Breast epithelium (tissue), 3 donors: Measurements from ENCODE around the gene ADARB1.

Experiments
- POLR2A ChIP-seq: fragments of 450-650 bp; IDR thresholded peaks from one replicate; pipeline ENCODE4 v1.6.1; 2016; ENCODE audit warnings: antibody characterized with exemption, mild to moderate bottlenecking, moderate library complexity
- TF ChIP-seq, protein P1 (sequence below), 3 donors: fragments of 450-650 bp; IDR thresholded peaks; one replicate each; pipeline ENCODE4 v1.5.1; 2016 to 2017; ENCODE audit warnings: antibody characterized with exemption in 3 of 3, mild to moderate bottlenecking in 3 of 3, moderate library complexity in 3 of 3

DNA sequence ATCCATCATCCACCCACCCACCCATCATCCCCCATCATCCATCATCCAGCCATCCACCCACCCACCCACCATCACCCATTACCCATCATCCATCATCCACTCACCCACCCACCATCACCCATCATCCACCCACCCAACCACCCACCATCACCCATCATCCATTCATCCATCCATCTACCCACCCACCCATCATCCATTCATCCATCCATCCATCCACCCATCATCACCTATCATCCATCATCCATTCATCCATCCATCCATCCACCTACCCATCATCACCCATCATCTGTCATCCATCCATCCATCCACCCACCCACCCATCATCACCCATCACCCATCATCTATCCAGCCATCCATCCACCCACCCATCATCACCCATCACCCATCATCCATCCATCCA lies 81.5 kb downstream of the ADARB1 start:
- TF ChIP-seq, protein P1, sequence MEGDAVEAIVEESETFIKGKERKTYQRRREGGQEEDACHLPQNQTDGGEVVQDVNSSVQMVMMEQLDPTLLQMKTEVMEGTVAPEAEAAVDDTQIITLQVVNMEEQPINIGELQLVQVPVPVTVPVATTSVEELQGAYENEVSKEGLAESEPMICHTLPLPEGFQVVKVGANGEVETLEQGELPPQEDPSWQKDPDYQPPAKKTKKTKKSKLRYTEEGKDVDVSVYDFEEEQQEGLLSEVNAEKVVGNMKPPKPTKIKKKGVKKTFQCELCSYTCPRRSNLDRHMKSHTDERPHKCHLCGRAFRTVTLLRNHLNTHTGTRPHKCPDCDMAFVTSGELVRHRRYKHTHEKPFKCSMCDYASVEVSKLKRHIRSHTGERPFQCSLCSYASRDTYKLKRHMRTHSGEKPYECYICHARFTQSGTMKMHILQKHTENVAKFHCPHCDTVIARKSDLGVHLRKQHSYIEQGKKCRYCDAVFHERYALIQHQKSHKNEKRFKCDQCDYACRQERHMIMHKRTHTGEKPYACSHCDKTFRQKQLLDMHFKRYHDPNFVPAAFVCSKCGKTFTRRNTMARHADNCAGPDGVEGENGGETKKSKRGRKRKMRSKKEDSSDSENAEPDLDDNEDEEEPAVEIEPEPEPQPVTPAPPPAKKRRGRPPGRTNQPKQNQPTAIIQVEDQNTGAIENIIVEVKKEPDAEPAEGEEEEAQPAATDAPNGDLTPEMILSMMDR (IDR thresholded peaks at IDR 0.05): no peak
- TF ChIP-seq POLR2A: no peak
